ENCODE data around the gene GRIP1. TPM values are rescaled to one million over a fixed set of nuclear protein-coding genes. Genes with fewer than 3 reads are reported as not detected.

Gene GRIP1
- total RNA-seq, 2 experiments from 2014 or later: 5.4 TPM

GRCh38 chr12:66717036-66717673 is 38.3 kb upstream of the GRIP1 start:
- Mint-ChIP-seq H3K9me3 (no peaks in the 10 kb centered on the region), H3K27ac (no peak overlapping the region), H3K36me3 (ENCODE audit: low read depth) (no peaks in the 10 kb centered on the region), H3K4me1 (ENCODE audit: low read depth) (peaks cover 35% of the 10 kb centered on the region), H3K27me3 (no peaks in the 10 kb centered on the region), H3K4me3 (no peak overlapping the region)
- DNase-seq: no peak
- CTCF ChIA-PET: interaction anchor here (0.7 kb wide), 1 partner anchor 913 kb away, joined by 3 read pairs; no protein-coding TSS in a partner anchor
- Histone ChIP-seq H3K4me3 (ENCODE audit: low read length) (no peak overlapping the region), H3K27ac (ENCODE audit: low read depth in 1 of 2, low read length in 2 of 2) (no peak overlapping the region), H3K27me3 (ENCODE audit: control insufficient read depth in 1 of 2, insufficient read depth in 2 of 2, low read length in 2 of 2) (no peaks in the 10 kb centered on the region), H3K4me1 (ENCODE audit: insufficient read depth, low read length) (no peaks in the 10 kb centered on the region), H3K36me3 (ENCODE audit: insufficient read depth, low read length) (no peaks in the 10 kb centered on the region), H3K9me3 (ENCODE audit: control insufficient read depth in 1 of 2, insufficient read depth in 1 of 2, low read length in 2 of 2) (no peaks in the 10 kb centered on the region)
- POLR2A ChIA-PET: interaction anchor here (1.0 kb wide), 1 partner anchor 10 kb away, joined by 3 read pairs; no protein-coding TSS in a partner anchor
- intact Hi-C loops (cut with DNase I, micrococcal nuclease): no loop called here
- ATAC-seq (ENCODE audit: poor library complexity): no peak
- TF ChIP-seq CTCF (IDR thresholded peaks at IDR 0.05): no peak

- POLR2A ChIA-PET: no interaction called here
- DNase-seq (no peak), ATAC-seq (ENCODE audit: poor library complexity) (no peak)
- H3K27me3 ChIP-seq (ENCODE audit: control insufficient read depth in 1 of 2, insufficient read depth in 2 of 2, low read length in 2 of 2): no peaks in the 10 kb centered on the region
- no peaks in the 10 kb centered on the region for H3K4me1 ChIP-seq (ENCODE audit: insufficient read depth, low read length)
- H3K4me1 Mint-ChIP-seq (ENCODE audit: low read depth): peaks cover 35% of the 10 kb centered on the region
- H3K36me3 Mint-ChIP-seq (ENCODE audit: low read depth): no peaks in the 10 kb centered on the region
- H3K36me3 ChIP-seq (ENCODE audit: insufficient read depth, low read length): no peaks in the 10 kb centered on the region
- no peak overlapping the region for H3K4me3 Mint-ChIP-seq
- no peak for TF ChIP-seq CTCF (IDR thresholded peaks at IDR 0.05)
- no peaks in the 10 kb centered on the region for H3K27me3 Mint-ChIP-seq
- H3K4me3 ChIP-seq (ENCODE audit: low read length): no peak overlapping the region
- CTCF ChIA-PET: no interaction called here
- H3K27ac ChIP-seq (ENCODE audit: low read depth in 1 of 2, low read length in 2 of 2): no peak overlapping the region
- no peaks in the 10 kb centered on the region for H3K9me3 ChIP-seq (ENCODE audit: control insufficient read depth in 1 of 2, insufficient read depth in 1 of 2, low read length in 2 of 2)
- H3K27ac Mint-ChIP-seq: no peak overlapping the region
- H3K9me3 Mint-ChIP-seq: no peaks in the 10 kb centered on the region
- intact Hi-C loops (cut with DNase I, micrococcal nuclease): no loop called here
Measured at GRCh38 chr12:66716522-66716921, 37.6 kb upstream of the GRIP1 start.

- peak overlapping the region; percentile 10 for H3K27ac Mint-ChIP-seq
- intact Hi-C loops (cut with DNase I, micrococcal nuclease): no loop called here
- CTCF ChIA-PET: no interaction called here
- POLR2A ChIA-PET: no interaction called here
- H3K27me3 Mint-ChIP-seq: no peaks in the 10 kb centered on the region
- H3K4me3 Mint-ChIP-seq: peak overlapping the region; percentile 68
- H3K36me3 Mint-ChIP-seq (ENCODE audit: low read depth): no peaks in the 10 kb centered on the region
- H3K4me1 Mint-ChIP-seq (ENCODE audit: low read depth): peaks cover 47% of the 10 kb centered on the region
- no peak overlapping the region for H3K4me3 ChIP-seq (ENCODE audit: low read length)
- DNase-seq (no peak), ATAC-seq (ENCODE audit: poor library complexity) (no peak)
- no peak for TF ChIP-seq CTCF (IDR thresholded peaks at IDR 0.05)
- no peaks in the 10 kb centered on the region for H3K27me3 ChIP-seq (ENCODE audit: control insufficient read depth in 1 of 2, insufficient read depth in 2 of 2, low read length in 2 of 2)
- H3K9me3 Mint-ChIP-seq: no peaks in the 10 kb centered on the region
- no peaks in the 10 kb centered on the region for H3K9me3 ChIP-seq (ENCODE audit: control insufficient read depth in 1 of 2, insufficient read depth in 1 of 2, low read length in 2 of 2)
- no peaks in the 10 kb centered on the region for H3K36me3 ChIP-seq (ENCODE audit: insufficient read depth, low read length)
- no peaks in the 10 kb centered on the region for H3K4me1 ChIP-seq (ENCODE audit: insufficient read depth, low read length)
- no peak overlapping the region for H3K27ac ChIP-seq (ENCODE audit: low read depth in 1 of 2, low read length in 2 of 2)
Measured at GRCh38 chr12:66714709-66715108, 35.8 kb upstream of the GRIP1 start.

Measured in CD4-positive, alpha-beta T cell (primary cell).